Epidermal melanocyte (primary cell): ENCODE data around the gene CTSH.
"Not testable (repeated sequence)": the region's sequence is repeated elsewhere in the genome, so short reads cannot be mapped to it uniquely, and the experiment has no call there.

ENCODE experiments used
- DNase-seq: peaks from one replicate; pipeline ENCODE4 v3.0.0; 2011; ENCODE audit warnings: low spot score; ENCODE audit not compliant: insufficient read length

Gene CTSH

DNA sequence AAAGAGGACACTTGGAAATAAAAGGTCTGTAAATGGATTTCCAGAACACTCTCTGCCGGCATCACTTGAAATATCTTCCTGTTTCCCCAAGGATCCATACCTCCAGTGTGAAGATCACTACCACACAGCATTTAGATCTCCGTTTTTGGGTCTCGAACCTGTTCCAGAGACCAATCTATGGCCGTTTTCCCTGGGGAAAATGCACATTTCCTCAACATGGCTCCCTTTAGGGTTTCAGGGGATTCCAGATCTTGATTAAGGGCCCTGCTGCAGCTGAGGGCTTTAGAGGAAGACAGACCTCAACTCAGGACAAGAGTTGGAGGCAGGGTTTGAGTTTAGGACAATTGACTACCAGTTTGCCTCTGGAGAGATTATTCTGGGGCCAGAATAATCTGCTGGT is 2.1 kb downstream of the CTSH start:
- no peak for DNase-seq

DNA sequence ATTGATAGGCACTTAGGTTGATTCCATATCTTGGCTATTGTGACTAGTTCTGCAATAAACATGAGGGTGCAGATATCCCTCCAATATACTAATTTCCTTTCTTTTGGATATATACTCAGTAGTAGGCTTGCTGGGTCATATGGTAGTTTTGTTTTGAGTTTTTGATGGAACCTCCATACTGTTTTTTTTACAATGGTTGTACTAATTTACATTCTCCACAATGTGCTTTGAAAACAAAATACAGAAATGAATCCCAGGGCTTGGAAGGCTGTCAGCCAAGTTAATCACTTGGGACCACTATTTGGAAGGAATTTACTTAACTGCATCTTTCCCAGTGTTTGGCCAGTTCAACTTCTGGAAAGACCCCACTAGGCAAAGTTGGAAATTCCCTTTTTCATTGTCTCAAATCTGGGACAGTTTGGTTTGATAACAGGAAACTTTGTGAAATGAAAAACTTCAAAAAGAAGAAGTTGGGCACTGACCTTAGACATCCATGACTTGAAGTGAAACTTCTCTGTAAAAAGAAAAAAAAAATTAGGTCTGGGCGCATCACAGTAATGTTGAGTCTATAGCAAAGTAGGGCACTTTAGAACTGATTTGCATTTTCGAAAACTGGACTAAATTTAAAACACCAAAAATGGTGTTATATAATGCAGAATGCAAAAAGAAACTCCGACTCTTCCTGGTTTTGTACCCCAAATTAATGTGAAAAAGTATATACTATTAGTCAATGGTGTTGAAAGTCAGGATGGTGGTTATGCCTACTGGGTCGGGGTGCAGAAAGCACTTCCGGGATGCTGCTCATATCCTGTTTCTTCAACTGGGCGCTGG is 6.0 kb downstream of the CTSH start:
- DNase-seq, result no peak

DNA sequence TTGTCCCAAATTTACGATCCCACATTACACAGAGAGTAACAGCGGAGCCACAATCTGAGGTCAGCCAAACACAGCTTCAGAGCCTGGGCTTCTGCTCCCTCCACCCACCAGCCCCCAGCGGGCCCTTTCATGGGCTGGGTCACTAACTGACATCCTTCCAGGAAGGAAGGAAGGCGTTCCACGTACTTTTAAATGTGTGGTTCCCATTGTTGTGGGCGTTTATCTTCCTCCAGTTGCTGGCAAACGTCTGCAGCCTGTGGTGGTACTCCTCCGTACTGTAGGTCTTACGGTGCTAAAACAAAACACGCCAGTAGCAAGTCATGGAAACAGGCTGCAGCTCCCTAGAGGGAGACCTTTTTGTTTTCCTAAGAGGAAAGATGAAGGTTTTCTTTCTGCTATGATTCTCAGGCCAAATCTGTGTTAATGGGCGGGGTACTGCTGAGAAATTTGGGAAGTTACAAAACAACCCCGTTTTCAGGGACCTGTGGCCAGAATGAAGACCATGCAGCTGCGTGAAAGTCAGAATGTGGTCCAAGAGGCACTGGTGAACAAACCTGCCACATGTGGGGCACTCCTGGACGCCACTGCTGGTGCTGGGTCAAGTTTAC is 7.6 kb downstream of the CTSH start:
- DNase-seq, result no peak

DNA sequence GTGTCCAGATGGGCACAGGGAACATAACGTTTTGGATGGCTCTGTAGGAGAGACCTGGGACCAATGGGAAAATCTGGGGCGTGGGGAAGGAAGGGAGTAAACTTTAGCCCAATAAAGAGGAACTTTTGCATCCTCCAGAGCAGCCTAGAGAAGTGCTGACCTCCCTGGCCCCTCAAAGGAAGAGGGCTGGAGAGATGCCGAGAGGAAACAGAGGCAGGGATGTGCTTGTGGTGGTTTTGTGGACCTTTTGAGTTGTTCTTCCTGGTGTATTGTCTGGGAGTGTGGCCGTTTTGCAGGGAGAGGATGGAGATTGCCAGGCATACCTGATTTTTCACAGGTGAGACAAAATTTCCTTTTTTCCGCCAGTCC is 10.2 kb downstream of the CTSH start:
- DNase-seq, result no peak

DNA sequence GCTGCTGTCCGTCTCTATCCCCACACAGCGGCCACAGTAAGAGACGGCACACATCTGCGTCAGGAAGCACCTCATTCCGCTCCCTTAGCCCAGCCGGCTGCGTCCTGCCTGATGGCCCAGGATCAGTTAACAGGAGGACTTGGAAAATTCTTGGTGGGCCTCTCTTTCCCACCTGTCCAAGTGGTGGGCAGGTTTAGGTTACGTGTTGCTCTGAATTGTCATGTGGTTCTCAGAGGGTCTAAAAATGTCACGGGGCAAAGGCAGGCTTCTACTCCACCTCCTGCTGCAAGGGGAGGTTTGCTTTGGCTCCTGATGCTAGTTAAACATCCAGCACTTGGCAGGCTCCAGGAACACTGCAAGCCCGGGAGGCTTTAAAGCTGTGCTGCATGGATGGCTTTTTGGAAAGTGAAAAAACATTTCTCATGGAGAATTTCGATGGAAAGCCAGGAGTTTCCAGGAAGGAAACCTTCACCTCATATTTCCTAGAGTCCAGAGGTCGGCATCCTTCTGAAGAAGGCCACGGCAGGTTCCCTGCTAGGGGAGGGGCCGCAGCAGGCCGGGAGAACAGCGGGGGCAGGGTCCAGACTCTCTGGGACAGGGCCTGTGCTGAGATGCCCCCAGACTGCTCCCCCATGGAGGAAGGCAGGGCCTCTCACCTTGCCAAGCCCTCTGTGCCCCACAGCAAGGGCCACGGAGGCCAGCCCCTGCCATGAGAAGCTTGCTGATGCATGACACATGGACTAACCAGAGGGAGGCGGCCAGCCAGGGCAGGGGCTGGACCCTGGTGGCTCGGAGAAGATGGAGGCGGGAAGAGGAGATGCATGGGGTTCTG is 10.8 kb downstream of the CTSH start:
- DNase-seq, result no peak

DNA sequence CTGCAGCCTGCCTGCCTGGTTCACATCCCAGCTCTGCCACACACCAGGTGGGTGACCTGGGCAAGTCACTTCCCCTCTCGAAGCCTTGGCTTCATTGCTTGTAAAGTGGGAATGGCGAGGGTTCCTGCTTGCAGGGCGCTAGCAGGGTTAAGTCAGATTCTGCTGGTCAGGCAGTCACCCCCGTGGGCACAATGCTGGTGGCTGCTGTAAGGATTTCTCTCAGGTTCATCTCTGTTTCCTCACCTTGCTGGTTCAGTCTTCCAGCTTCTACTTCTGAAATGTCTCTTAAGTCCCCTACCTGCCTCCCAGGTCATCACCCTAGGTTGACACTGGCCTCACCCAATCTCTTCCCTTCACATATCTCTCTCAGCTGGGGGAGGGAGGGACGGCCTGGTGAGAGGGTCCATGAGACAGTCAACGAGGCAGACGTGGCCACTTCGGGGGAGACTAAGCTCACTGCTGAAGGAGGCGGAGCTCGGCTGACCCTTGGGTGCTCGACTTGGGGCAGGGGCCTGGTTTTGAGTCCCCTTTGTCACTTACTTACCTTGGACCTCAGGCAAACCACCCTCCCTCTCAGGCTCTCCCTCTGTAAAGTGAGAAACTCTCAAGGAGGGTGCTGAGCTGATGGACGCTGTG is 11.5 kb downstream of the CTSH start:
- DNase-seq, result no peak

DNA sequence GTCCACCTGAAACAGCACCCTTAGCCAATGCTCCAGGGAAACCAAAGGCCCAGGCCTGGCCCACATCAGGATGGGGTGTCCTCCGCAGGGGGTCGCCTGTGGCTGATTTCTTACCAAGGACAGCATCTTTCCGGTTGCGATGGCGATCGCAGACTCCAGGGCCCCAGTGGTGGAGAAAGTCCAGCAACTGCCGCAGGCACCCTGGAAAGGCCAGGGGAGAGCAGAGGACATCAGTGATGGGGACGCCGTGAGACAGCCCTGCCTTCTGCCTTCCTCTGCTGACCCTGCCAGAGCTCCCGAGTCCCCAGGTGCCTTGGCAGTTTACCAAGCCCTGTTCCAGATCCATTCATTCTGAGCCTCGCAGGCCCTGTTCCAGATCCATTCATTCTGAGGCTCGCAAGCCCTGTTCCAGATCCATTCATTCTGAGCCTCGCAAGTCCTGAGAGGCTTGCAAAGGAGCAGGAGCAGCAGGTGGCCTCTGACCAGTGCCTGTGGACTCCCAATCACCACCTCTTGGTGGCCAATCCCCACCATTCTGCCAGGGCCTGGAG is 12.5 kb downstream of the CTSH start:
- DNase-seq, result no peak

DNA sequence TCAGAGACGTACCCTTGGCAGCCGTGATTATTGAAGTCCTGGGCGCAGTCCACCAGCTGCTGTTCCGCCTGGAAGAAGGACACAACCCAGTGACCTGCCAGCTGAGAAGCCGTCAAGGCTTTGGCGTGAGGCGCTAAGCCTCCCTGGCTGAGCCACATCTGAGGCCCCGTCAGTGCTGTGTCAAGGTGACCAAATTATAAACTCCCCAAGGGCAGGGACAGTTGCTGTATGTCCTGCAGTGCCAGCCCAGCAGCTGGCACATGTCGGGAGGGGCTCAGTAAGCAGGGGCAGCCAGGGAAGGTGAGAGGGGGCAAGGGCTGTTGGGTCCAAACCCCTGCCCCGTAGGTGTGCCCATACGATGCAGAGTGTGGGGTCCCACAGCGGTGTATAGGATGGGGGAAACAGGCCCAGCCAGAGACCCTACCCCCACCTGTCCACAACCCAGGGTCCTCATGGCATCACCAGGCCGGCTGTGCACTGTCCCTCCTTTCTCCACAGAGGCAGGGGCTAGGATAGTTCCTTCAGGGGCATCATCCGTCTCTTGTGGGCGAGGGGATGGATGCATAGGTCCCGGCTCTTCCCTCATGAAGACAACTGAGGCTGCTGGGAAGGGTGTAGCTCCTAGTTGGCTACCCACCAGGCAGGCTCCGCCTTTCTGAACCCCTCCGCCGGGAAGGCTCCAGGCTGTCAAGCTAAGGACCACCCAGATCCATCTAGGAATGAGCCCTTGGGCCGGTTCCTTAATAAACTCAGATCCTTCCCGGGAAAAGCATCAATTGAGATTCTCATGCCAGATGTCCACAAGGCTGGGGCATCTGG is 13.2 kb downstream of the CTSH start:
- no peak for DNase-seq

DNA sequence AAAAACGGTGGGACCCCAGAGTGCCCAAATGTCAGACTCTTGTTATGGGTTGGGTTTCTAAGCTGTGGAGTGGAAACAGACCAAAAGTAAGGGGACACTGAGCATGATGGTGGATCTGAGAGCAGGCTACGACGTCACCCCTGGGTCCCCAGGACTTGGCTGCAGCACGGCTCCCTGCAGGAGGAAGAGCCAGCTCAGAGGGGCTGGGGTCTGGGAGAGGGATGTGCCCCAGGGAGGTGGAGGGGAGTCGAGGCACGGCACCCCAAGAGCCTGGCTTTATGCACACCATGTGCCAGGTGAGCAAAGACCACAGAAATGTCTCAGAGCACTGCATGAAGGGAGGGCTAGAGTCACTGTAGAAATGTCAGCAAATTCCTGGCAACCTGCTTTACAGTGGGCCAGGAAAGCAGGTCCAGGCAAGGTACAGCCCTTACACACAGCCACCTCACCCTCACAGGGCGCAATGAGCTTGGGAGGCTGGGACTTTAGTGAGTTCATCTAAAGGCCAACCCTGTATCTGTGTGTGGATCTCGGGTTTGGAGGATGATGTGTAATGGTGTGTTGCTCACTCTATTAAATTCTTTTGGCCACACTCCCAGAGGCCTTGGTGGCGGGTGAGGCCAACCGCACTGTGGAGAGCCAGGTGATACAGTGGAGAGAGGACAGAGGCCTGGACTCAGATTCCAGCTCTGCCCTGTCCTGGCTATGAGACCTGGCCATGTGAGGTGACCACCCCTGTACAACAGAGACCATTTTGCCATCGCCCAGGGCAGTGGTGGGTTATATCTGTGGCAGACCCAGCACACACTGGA is 14.1 kb downstream of the CTSH start:
- no peak for DNase-seq

DNA sequence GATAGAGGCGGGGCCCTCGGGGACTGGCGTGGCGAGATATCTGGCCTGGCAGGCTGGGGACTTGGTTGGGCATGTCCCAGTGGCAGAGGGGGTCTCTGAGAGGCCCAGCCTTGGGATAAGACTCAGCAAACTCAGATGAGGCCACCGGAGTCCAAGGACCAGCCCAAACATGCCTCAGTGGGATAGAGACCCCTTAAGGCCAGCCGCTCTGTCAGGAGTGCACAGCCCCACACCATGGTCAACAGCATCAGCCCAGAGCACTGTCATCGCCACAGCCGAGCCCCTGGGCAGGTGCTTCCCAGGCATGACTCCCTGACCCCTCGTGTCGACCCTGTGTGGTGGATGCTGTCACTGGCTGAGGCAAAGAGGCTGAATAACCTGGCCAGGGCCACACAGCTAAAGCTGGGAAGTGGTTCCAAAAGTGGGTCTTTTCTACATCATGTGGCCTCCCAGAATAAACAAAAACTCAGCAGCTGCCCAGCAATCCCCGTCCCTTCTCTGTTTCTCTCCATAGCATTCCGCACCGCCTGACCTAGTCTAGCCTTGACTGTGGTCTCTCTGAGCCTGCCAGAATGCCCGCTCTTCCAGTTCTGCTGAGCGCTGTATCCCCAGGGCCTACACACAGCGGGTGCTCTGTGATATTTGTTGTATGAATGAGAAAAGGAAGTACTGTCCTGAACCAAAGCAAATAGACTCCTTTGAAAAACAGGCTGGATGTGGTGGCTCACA is 15.1 kb downstream of the CTSH start:
- DNase-seq, result no peak

DNA sequence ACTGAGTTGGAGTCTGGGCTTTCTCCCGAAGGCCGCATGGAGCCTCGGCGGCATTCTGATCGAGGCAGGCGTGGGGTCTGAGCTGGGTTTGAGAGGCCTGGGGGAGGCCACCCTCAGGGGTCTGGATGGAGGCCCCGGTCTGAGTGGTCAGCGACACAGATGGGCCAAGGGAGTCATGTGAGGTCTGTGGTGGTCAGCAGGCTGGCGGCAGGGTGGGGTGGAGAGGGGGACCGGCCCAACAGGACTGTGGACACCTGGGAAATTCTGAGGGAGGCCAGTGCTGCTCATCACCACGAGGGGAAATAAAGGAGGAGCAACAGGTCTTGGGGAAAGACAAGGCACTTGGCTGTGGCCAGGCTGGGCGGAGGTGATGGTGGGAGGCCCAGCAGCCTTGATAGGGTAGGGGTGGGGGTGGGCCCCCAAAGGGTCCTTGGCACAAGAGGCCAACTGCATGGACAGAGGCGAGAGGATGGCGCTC is 16.2 kb downstream of the CTSH start:
- DNase-seq, result no peak

DNA sequence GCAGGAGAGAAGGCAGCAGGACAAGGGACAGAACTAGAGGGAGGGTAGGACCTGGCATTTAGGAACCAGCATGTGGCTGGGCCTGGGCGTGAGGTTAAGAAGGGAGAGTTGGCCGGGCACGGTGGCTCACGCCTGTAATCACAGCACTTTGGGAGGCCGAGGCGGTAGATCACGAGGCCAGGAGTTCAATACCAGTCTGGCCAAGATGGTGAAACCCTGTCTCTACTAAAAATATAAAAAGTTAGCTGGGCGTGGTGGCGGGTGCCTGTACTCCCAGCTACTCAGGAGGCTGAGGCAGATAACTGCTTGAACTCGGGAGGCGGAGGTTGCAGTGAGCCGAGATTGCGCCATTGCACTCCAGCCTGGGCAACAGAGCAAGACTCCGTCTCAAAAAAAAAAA is 16.7 kb downstream of the CTSH start:
- not testable (repeated sequence) for DNase-seq

DNA sequence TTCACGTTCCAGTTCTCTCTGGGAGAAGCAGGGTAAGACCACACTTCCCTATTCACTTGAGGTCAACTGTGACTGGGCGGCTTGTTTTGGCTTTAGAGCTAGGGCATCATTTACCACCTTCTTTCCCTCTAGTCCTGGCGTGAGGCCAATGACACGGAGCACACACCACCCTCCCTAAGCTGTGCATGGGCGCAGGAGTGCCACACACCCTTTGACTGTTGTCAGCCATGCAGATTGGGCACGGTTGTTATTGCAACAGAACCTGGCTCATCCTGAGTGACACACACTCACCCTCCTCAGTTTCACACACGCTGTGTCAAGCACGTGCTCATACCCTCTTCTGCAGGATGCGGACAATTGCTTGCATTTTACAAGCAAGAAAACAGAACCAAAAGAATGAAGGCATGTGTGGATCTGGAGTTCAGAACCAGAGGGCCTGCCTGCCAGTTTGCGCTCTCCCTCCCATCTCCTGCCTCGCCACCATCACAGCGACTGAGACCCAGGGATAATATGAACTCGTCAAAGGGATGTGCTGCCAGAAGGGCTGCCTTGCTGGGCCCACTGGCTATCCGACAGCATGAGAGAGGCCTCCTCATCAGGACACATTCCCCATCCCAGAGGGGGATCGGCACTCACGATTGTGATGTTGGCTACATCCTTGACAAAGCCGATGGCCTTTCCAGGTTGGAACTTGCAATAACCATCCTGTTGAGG is 17.6 kb downstream of the CTSH start:
- DNase-seq, result no peak

DNA sequence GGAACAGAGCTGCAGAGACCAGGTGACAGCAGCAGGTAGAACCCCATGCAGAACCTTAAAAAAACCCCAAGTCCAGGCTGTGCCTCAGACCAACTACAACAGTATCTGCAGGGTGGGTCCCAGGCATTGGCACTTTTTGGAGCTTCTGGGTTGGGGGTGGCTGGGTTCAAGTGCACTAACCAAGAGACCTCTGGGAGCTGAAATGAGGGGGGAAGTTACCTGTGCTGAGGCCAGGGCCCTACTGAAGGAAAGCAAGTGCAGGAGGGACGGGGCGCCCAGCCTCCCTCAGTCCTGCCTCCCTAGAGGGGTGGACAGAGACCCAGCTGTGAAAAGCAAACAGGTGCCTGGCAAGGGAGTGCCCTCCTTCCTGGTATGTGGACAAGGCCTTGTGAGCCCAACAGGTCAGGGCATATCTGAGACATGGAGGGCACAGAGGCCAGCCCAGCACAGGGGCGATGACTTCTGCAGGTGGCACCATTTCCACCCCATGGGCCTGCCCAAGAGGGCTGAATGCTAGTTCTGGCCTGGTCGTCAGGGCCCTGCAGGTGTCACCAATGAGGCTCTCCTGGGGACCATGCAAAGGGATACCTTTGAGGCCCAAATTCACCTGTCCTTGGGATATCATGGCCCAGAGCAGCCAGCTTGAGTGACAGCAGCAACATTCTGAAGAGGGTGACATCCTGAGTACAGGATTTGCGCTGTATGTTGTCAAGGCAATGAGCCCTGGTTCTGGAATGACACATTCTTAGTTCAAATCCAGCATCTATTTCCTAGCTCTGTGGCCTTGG is 18.7 kb downstream of the CTSH start:
- DNase-seq, result no peak

DNA sequence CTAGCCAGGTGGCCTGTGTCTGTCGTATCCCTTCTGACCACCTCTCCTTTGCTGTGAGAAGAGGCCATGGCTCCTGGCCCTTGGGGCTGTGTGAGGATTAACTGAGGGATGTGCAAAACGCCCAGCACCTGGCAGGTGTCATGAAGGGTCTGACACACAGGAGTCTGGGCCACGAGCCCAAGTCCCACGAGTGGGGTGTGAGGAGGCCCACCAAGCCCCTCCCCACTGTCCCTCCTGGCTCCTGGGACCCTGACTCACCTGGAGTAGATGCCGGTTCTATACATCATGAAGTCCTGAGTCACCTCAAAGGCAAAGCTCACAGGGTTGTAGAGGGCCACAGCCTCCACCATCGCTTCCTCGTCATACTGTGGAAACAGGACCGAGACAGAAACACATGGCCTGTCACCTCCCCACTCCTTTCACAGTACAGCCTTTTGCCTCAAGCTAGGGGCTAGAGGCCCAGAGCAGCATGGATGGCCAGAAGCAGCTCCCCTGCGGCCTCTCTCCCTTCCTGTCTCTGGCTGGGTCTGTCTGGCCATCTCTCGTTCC is 19.7 kb downstream of the CTSH start:
- DNase-seq, result no peak

DNA sequence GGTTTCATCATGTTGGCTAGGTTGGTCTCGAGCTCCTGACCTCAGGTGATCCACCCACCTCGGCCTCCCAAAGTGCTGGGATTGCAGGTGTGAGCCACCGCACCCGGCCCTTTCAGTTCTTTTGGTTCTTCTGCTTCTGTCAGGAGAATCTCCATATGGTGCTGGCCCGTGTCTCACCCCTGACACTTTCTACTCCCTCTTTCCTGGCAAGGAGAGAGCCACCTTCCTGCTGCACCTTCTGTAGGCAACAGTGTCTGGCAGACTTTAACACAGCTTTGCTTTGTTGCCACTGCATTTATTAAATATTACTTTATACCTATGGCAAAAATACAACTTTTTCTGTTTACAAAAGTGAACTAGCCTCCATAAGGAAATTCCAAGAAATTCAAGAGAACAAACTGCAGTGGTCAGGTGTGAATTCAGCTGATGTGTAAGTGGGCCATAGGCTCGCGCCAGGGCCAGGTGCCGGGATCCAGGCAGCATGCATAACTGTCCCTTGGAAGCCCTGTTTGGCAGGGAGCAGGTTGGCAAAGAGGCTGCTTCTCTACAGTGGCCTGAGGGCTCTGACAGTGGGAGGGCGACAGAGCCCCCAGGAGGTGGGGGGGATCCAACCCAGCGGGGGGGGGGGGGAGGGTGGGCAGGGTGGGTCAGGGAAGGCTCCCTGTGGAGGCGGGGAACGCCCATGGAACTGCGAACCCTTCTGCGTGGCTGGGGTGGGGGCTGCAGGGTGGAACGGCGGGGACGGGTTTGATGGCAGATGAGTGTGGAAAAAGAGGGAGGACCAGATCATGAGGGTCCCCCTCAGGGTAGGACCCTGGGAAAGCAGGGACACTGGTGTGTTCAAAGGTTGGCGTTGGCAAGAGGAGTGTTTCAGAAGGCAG is 21.1 kb downstream of the CTSH start:
- no peak for DNase-seq
